VCaP (cell line): ENCODE data around the gene OSBPL10.

Experiments used
- H3K27ac ChIP-seq: fragments of 450-650 bp; 2 replicates; pipeline ENCODE4 v1.5.1; 2017
- TF ChIP-seq, protein P1 (sequence below): fragments of 450-650 bp; conservative IDR thresholded peaks from 2 replicates; pipeline ENCODE4 v1.5.1; 2017; ENCODE audit warnings: mild to moderate bottlenecking, moderate library complexity

The OSBPL10 gene

DNA sequence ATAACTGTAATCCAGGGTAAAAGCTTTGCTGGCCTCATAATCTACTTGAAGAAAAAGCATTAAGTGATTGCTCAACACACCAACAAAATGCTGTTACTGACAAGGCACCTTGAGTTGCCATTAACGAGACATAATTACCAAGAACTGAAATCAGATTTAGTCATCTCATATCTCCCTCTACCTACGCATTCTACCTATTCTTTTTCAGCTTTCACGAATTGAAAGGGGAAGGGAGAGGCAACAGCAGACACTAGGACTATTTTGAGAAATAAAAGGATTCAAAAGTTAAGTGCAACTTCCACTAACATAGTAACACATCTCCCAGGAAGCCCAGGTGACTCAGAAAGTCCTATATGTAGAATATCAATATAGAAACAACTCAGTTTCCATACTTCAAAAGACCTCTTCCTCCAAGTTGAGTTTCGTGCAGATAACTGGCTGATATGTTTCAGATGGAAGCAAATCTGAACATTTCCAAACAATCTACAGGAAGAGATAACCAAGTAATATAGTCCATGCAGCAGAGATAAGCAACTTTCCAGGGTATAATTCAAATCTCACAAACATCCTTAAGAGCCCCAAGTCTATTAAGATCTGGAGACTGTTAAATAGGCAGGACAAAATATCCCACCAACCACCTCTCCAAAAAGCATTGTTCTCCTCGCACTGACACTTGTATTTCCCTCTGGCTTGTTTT is 1.9 kb downstream of the OSBPL10 start:
- H3K27ac ChIP-seq, result peak overlapping the region; percentile 99; the same call in 1 of the 2 replicates
- TF ChIP-seq, protein P1, sequence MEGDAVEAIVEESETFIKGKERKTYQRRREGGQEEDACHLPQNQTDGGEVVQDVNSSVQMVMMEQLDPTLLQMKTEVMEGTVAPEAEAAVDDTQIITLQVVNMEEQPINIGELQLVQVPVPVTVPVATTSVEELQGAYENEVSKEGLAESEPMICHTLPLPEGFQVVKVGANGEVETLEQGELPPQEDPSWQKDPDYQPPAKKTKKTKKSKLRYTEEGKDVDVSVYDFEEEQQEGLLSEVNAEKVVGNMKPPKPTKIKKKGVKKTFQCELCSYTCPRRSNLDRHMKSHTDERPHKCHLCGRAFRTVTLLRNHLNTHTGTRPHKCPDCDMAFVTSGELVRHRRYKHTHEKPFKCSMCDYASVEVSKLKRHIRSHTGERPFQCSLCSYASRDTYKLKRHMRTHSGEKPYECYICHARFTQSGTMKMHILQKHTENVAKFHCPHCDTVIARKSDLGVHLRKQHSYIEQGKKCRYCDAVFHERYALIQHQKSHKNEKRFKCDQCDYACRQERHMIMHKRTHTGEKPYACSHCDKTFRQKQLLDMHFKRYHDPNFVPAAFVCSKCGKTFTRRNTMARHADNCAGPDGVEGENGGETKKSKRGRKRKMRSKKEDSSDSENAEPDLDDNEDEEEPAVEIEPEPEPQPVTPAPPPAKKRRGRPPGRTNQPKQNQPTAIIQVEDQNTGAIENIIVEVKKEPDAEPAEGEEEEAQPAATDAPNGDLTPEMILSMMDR, result no peak

DNA sequence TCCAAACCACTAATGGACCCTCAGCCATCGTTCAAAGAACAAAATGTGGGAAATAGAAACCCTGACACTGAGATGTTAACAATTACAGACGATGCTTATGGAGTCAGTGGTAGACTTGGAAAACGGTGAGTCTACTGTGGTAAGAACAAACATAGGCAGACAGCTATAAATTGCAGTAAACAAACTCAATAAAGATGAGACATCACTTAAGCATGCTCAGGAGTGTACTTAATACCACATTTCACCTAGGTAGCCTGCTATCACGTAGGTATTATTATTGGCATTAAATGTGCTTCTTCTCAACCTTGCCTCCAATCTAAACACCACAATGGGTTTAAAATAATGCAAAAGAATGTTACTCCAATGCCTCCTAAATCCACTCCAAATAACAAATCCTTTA is 2.5 kb downstream of the OSBPL10 start:
- TF ChIP-seq, protein P1, result no peak
- H3K27ac ChIP-seq, result no peak overlapping the region

DNA sequence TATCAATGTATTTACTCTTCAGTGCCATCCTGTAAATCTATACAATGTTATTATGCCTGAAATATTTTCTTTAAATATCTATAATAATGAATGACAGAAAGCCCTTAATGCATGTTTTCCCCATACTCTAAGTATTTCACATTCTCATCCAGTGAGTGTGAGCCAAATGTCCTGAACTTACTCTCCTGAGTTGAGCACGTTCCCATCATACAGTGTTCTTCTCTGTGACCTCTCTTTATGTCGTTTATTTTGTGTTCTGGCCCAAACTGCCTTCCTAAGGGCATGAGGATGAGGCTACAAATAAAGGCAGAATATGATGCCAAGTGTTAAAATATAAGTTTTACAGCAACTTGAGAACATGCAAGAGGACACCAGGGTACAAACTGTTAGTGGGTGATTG is 3.3 kb downstream of the OSBPL10 start:
- no peak overlapping the region for H3K27ac ChIP-seq
- TF ChIP-seq, protein P1, result no peak

DNA sequence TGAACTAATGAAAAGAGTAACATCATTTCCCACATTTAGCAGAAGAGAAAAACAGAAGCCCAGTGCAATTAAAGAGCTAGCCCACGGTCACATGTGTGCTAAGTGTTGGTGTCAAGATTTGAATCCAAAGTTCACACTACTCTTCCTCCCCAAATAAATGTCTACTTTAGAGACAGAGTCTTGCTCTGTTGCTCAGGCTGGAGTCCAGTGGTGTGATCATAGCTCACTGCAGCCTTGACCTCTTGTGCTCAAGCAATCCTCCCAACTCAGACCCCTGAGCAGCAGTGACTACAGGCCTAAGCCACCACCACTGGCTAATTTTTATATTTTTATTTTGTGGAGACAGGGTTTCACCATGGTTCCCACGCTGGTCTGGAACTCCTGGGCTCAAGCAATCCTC is 4.8 kb downstream of the OSBPL10 start:
- no peak overlapping the region for H3K27ac ChIP-seq
- TF ChIP-seq, protein P1, result no peak

DNA sequence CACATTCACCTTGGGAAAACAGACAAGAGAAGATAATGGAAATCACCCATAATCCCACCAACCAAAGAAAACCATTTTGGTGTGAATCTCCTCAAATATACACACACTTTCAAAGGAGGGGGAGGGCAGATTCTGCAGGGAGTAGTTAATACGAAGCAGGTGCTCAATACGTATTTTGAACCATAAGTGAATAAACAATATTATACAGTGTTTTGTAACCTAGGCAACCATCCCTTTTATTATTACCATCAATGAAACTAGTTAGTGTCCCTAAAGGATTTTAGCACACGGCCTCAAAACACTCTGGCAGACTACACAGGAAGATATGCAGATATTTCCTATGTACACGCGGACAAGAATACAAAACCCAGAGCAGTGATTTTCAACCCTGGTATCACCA is 6.1 kb downstream of the OSBPL10 start:
- H3K27ac ChIP-seq, result no peak overlapping the region
- TF ChIP-seq, protein P1, result no peak

DNA sequence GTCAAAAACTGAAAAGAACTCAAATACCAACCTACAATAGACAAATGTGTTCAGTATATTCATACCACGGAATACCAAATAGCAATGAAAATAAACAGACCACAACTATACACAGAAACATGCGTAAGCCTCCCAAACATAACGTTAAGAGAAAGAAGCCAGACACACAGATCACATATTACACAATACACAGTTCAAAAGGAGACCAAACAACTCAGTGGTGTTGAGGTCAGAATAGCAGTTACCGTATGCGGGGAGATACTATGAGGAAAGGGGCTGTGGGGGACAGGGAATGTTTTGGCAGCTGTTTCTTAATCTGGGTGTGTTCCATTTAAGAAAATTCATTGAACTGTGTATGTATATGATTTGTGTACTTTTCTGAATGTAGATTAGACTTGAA is 6.6 kb downstream of the OSBPL10 start:
- H3K27ac ChIP-seq, result no peak overlapping the region
- TF ChIP-seq, protein P1, result no peak

DNA sequence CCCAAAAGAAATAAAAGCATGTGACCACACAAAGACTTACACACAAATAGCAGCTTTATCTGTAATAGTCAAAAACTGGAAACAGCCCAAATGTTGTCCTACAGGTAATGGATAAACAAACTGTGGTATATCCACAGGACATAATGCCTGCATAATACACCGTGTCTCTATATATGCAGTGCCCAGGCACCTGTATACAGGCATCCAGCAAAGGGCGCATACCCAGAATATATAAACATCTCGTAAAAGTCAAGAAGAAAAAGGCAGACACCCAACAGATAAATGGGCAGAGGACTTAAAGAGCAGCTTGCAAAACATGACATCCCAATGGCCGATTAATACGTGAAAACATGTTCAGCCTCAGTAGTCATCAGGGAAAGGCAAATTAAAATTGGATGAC is 7.2 kb downstream of the OSBPL10 start:
- TF ChIP-seq, protein P1, result no peak
- no peak overlapping the region for H3K27ac ChIP-seq
